SKM-1 (cell line): ENCODE data around the gene MEI1.
"Not testable (repeated sequence)": the region's sequence is repeated elsewhere in the genome, so short reads cannot be mapped to it uniquely, and the experiment has no call there.

Experiments
- DNase-seq: peaks from one replicate; lab custom pipeline; 2025; ENCODE audit not compliant: unreplicated experiment; lab: John Stamatoyannopoulos, UW

Gene MEI1

GRCh38 chr22:41676134-41676533 lies 23.2 kb upstream of the MEI1 start:
- no peak for DNase-seq

GRCh38 chr22:41681616-41682015 lies 17.7 kb upstream of the MEI1 start:
- DNase-seq: no peak

- peak; percentile 61 for DNase-seq
Measured at GRCh38 chr22:41682033-41682807, 17.1 kb upstream of the MEI1 start.

GRCh38 chr22:41683052-41683451 lies 16.3 kb upstream of the MEI1 start:
- DNase-seq: no peak

- no peak for DNase-seq
Measured at GRCh38 chr22:41683616-41684015, 15.7 kb upstream of the MEI1 start.

GRCh38 chr22:41684194-41684593 lies 15.1 kb upstream of the MEI1 start:
- no peak for DNase-seq

- DNase-seq: not testable (repeated sequence)
Measured at GRCh38 chr22:41686890-41687289, 12.4 kb upstream of the MEI1 start.

GRCh38 chr22:41687901-41688364 lies 11.4 kb upstream of the MEI1 start:
- no peak for DNase-seq

- DNase-seq: peak; percentile 85
Measured at GRCh38 chr22:41688365-41689211, 10.7 kb upstream of the MEI1 start, which contains the start of gene SNU13. SNU13 (minus strand) TSS chr22:41688867; CDS start chr22:41688796, 71 bp downstream.

- no peak for DNase-seq
Measured at GRCh38 chr22:41690476-41690875, 8.8 kb upstream of the MEI1 start.

GRCh38 chr22:41695211-41695610 lies 4.1 kb upstream of the MEI1 start:
- DNase-seq: no peak

GRCh38 chr22:41696703-41697102 lies 2.6 kb upstream of the MEI1 start:
- DNase-seq: no peak

GRCh38 chr22:41697126-41697775 lies 2.1 kb upstream of the MEI1 start:
- peak; percentile 56 for DNase-seq

GRCh38 chr22:41700108-41700364 lies 733 bp downstream of the MEI1 start:
- no peak for DNase-seq

- no peak for DNase-seq
Measured at GRCh38 chr22:41702763-41703162, 3.5 kb downstream of the MEI1 start.

- DNase-seq: no peak
Measured at GRCh38 chr22:41709341-41709740, 10.0 kb downstream of the MEI1 start.

- no peak for DNase-seq
Measured at GRCh38 chr22:41713004-41713403, 13.7 kb downstream of the MEI1 start.

GRCh38 chr22:41722496-41722895 lies 23.2 kb downstream of the MEI1 start:
- no peak for DNase-seq

GRCh38 chr22:41725510-41726110 lies 26.3 kb downstream of the MEI1 start:
- DNase-seq: no peak

GRCh38 chr22:41731609-41732008 lies 32.3 kb downstream of the MEI1 start:
- DNase-seq: no peak

- no peak for DNase-seq
Measured at GRCh38 chr22:41732096-41732772, 32.9 kb downstream of the MEI1 start.
